GM10248 (cell line): ENCODE measurements around the gene HSP90B1.
A peak's percentile ranks its signal among the peaks of the same experiment; 100 is the strongest.

ENCODE experiments used
- CTCF ChIA-PET: fragments of 300-600 bp; sonication (Branson Sonifier 250); formaldehyde crosslinking; extraction: SDS; loops from one replicate; lab custom pipeline; 2021; ENCODE audit warnings: antibody characterized with exemption; lab: Yijun Ruan, JAX
- POLR2A ChIA-PET: fragments of 350-650 bp; sonication (Branson Sonifier 250); formaldehyde crosslinking; extraction: SDS; loops from one replicate; lab custom pipeline; 2020; ENCODE audit warnings: antibody characterized with exemption; lab: Yijun Ruan, JAX
- DNase-seq: peaks from one replicate; pipeline ENCODE4 v3.0.0; 2012; ENCODE audit errors: extremely low spot score
- TF ChIP-seq, protein P1 (sequence below): IDR thresholded peaks from 2 replicates; pipeline ENCODE4 v1.5.1; 2012; ENCODE audit warnings: mild to moderate bottlenecking, low read depth; ENCODE audit errors: extremely low read depth, missing control alignments, control extremely low read depth

The HSP90B1 gene

GRCh38 chr12:103924761-103925641 is 5.2 kb upstream of the HSP90B1 start:
- CTCF ChIA-PET = interaction anchor here (0.8 to 3.6 kb wide), 5 partner anchors 11 to 184 kb away, joined by 3 to 28 read pairs (median 8); no protein-coding TSS in a partner anchor
- POLR2A ChIA-PET = interaction anchor here (0.9 to 3.5 kb wide), 4 partner anchors 11 to 45 kb away, joined by 3 to 16 read pairs (median 4); no protein-coding TSS in a partner anchor
- TF ChIP-seq, protein P1, sequence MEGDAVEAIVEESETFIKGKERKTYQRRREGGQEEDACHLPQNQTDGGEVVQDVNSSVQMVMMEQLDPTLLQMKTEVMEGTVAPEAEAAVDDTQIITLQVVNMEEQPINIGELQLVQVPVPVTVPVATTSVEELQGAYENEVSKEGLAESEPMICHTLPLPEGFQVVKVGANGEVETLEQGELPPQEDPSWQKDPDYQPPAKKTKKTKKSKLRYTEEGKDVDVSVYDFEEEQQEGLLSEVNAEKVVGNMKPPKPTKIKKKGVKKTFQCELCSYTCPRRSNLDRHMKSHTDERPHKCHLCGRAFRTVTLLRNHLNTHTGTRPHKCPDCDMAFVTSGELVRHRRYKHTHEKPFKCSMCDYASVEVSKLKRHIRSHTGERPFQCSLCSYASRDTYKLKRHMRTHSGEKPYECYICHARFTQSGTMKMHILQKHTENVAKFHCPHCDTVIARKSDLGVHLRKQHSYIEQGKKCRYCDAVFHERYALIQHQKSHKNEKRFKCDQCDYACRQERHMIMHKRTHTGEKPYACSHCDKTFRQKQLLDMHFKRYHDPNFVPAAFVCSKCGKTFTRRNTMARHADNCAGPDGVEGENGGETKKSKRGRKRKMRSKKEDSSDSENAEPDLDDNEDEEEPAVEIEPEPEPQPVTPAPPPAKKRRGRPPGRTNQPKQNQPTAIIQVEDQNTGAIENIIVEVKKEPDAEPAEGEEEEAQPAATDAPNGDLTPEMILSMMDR = no peak
- peak; percentile 60 for DNase-seq

GRCh38 chr12:103928682-103929045 is 1.5 kb upstream of the HSP90B1 start:
- ChIA-PET POLR2A (interaction anchor here (1.6 kb wide), 1 partner anchor 23 kb away, joined by 5 read pairs; no protein-coding TSS in a partner anchor), CTCF (interaction anchor here (1.0 to 4.0 kb wide), 5 partner anchors 13 to 45 kb away, joined by 3 to 23 read pairs (median 6); no protein-coding TSS in a partner anchor)
- TF ChIP-seq, protein P1 = no peak
- DNase-seq = peak; percentile 27

- TF ChIP-seq, protein P1 = no peak
- ChIA-PET POLR2A (interaction anchor here (0.5 to 1.7 kb wide), 14 partner anchors 11 to 209 kb away, joined by 3 to 18 read pairs (median 4); partner anchors contain the start of genes HCFC2, NFYB and TDG), CTCF (interaction anchor here (1.0 to 4.0 kb wide), 11 partner anchors 14 to 180 kb away, joined by 3 to 23 read pairs (median 4); no protein-coding TSS in a partner anchor)
- DNase-seq = peak; percentile 83
These were observed 995 bp upstream of the HSP90B1 start for GRCh38 chr12:103929046-103929783.

DNA sequence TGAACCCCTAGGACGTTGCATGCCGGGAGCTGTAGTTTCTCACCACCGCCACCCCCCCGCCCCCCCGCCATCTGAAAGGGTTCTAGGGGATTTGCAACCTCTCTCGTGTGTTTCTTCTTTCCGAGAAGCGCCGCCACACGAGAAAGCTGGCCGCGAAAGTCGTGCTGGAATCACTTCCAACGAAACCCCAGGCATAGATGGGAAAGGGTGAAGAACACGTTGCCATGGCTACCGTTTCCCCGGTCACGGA is 501 bp upstream of the HSP90B1 start:
- TF ChIP-seq, protein P1 = no peak
- ChIA-PET POLR2A (interaction anchor here (0.5 to 1.7 kb wide), 14 partner anchors 10 to 357 kb away, joined by 3 to 18 read pairs (median 4); partner anchors contain the start of genes HCFC2, NFYB and TDG), CTCF (interaction anchor here (1.0 to 4.0 kb wide), 8 partner anchors 15 to 180 kb away, joined by 3 to 23 read pairs (median 4); no protein-coding TSS in a partner anchor)
- DNase-seq = no peak

- DNase-seq = peak; percentile 37
- TF ChIP-seq, protein P1 = no peak
- ChIA-PET POLR2A (interaction anchor here (1.7 kb wide), 1 partner anchor 18 kb away, joined by 8 read pairs; no protein-coding TSS in a partner anchor), CTCF (interaction anchor here (1.6 kb wide), 1 partner anchor 16 kb away, joined by 5 read pairs; no protein-coding TSS in a partner anchor)
These were observed 851 bp downstream of the HSP90B1 start for GRCh38 chr12:103930787-103931735.
